Forelimb muscle (tissue), 1 donor: ENCODE results near the gene CLCA4. TPM values are rescaled to one million over a fixed set of nuclear protein-coding genes. Genes with fewer than 3 reads are reported as not detected.

Source experiments
- DNase-seq: peaks from one replicate; pipeline ENCODE4 v3.0.0-alpha.2; 2013; ENCODE audit warnings: low read depth
- polyA plus RNA-seq: library from polyadenylated mRNA; unstranded; fragments of 120-200 nt; gene quantifications from one replicate; pipeline ENCODE4 v1.2.1, GENCODE V29; 2013; ENCODE audit not compliant: insufficient read length

Gene CLCA4
- polyA plus RNA-seq, 1 donor: not detected

DNA sequence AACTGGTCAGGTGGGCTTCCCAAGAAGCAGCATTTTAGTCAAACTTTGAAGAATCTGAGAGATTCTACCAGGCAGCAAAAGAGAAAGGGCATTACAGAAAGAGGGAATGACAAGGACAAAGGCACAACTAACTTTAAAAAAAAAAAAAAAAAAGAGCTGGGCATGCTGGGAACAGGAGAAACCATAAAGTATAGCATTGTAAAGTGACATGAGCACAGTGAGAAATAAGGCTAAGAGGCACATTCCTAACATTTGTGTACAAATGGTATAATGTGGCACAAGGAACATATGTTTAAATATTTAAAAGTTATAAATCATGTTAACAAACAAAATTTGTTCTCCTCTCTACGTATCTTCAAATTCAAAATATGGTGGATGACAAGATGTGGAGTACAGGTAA is 69.6 kb downstream of the CLCA4 start:
- no peak for DNase-seq

DNA sequence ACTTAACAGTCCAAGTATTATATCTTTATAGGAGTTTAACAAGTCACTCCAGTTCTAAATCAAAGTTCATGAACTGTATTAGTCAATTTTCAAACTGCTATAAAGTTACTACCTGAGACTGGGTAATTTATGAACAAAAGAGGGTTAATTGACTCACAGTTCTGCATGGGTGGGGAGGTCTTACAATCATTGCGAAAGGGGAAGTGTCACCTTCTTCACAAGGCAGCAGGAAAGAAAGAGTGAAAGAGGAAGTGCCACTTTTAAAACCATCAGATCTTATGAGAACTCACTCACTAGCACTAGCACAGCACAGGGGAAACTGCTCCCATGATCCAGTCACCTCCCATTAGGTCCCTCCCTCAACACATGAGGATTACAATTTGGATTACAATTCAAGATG is 70.0 kb downstream of the CLCA4 start:
- peak; percentile 6 for DNase-seq

DNA sequence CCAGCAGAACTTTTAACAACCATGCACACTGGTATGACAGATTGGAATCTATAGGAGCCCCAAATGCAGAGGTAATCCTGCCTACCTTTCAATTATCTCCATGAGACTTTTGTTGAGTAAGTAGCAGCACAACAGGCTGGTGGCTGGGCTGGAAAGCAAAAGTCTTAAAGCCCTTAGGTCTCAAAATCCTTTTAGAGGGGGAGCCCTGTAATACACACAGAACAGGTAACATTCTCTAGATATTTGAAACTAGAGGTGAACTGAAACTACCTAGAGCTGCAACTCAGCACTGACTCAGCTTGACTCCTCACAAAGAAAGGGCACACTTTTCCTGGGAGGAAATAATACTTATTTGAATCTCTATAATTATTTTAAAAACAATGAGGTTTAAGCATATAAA is 71.5 kb downstream of the CLCA4 start:
- DNase-seq: no peak

DNA sequence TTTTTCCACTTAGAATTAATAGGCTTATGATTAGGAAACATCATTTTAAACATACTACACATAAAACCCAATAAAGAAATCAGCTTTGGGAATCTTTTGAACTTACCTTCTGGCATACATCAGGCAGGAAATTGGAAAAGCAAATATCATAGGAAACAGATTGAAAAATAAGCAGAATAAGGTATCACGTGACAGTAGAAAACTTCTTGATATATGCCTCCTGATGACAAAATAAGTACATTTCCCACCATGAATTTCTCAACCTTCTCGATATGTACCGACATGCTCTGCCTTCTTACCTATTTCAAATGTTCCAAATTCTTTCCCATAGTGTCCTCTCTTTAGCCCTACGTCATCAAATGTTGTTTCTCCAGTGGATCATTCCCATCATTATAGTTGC is 72.4 kb downstream of the CLCA4 start:
- DNase-seq: no peak

DNA sequence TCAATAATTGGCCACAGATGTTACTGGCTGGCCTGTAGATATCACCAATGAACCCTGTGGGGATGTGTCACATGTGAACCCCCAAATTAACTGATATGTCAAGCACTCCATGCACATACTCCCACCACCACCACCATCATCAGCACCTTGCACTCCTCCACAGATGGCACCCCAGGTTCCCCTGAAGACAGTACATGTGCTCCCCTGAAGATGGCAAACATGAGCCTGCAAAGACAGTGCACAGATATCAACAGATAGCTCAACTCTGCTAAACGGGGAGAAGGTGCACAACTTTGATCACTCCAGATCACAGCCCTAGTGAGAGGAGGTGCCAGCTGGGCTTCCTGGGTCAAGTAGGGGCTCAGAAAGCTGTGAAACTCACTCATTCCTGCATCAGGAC is 74.4 kb downstream of the CLCA4 start:
- DNase-seq: no peak

Other genes with a start within 250 kb of the CLCA4 start
- gene ODF2L, start 150.8 kb upstream of the CLCA4 start, polyA plus RNA-seq: 18.9 TPM
- not detected for gene CLCA2, start 122.9 kb upstream of the CLCA4 start, polyA plus RNA-seq
- not detected for gene CLCA1, start 78.2 kb upstream of the CLCA4 start, polyA plus RNA-seq
- 171 TPM for gene SH3GLB1, start 157.5 kb downstream of the CLCA4 start, polyA plus RNA-seq